Lower lobe of right lung (tissue), 2 donors: ENCODE results near the gene HS3ST3B1. TPM values are rescaled to one million over a fixed set of nuclear protein-coding genes. Genes with fewer than 3 reads are reported as not detected.
A peak's percentile ranks its signal among the peaks of the same experiment; 100 is the strongest.

Experiments used
- ATAC-seq, 2 donors: fragments of 200-7000 bp; cut with Tn5 transposase; one replicate each; pipeline ENCODE4 v1.9.1; 2020 to 2022; ENCODE audit warnings: mild to moderate bottlenecking in 2 of 2, moderate library complexity in 2 of 2
- DNase-seq: peaks from one replicate; pipeline ENCODE4 v3.0.0-alpha.2; 2020
- H3K27ac ChIP-seq: fragments of 200-600 bp; one replicate; pipeline ENCODE4 v1.8.0; 2022
- H3K27me3 ChIP-seq: fragments of 200-600 bp; one replicate; pipeline ENCODE4 v1.8.0; 2022; ENCODE audit warnings: low read depth
- H3K36me3 ChIP-seq: fragments of 200-600 bp; one replicate; pipeline ENCODE4 v1.8.0; 2022; ENCODE audit warnings: mild to moderate bottlenecking
- H3K4me1 ChIP-seq: fragments of 200-600 bp; one replicate; pipeline ENCODE4 v1.8.0; 2022
- H3K4me3 ChIP-seq: fragments of 200-600 bp; one replicate; pipeline ENCODE4 v1.8.0; 2022; ENCODE audit warnings: mild to moderate bottlenecking
- H3K9me3 ChIP-seq: fragments of 200-600 bp; one replicate; pipeline ENCODE4 v1.8.0; 2022
- CTCF ChIP-seq: fragments of 200-600 bp; IDR thresholded peaks from one replicate; pipeline ENCODE4 v1.8.0; 2022; ENCODE audit warnings: antibody characterized with exemption, mild to moderate bottlenecking
- intact Hi-C: fragments of 100-400 bp; cut with DNase I; formaldehyde crosslinking; loops from one replicate; pipeline ENCODE4 v1.11.0; 2022
- total RNA-seq: library from RNA; stranded (reverse); fragmentation: NEBNext Ultra II Directional; extraction: Animal tissue kit (Norgen Biotek cat#: 25700); gene quantifications from one replicate; pipeline ENCODE4 v1.2.1, GENCODE V29; 2021
- donor health status: DM: no; HTN: yes; CAD: no; lungs with severe emphysema.

The HS3ST3B1 gene
- total RNA-seq, 1 donor from 2014 or later, result 3.4 TPM

- no peaks in the 10 kb centered on the region for H3K27me3 ChIP-seq
- intact Hi-C loops, result no loop called here
- DNase-seq (no peak), ATAC-seq (no peak)
- no peaks in the 10 kb centered on the region for H3K9me3 ChIP-seq
- no peak overlapping the region for H3K27ac ChIP-seq
- no peak overlapping the region for H3K4me3 ChIP-seq
- TF ChIP-seq CTCF, result no peak
- H3K4me1 ChIP-seq, result peaks cover 4% of the 10 kb centered on the region
- H3K36me3 ChIP-seq, result no peaks in the 10 kb centered on the region
These were observed 45.9 kb downstream of the HS3ST3B1 start for GRCh38 chr17:14346801-14347200.

- ATAC-seq (peak; percentile 50 to 77), DNase-seq (no peak)
- Histone ChIP-seq H3K4me3 (no peak overlapping the region), H3K27me3 (no peaks in the 10 kb centered on the region), H3K9me3 (no peaks in the 10 kb centered on the region), H3K4me1 (peaks cover 10% of the 10 kb centered on the region), H3K27ac (no peak overlapping the region), H3K36me3 (no peaks in the 10 kb centered on the region)
- TF ChIP-seq CTCF, result no peak
- intact Hi-C loops, result no loop called here
These were observed 50.6 kb downstream of the HS3ST3B1 start for GRCh38 chr17:14351493-14351892.

- Histone ChIP-seq H3K27ac (no peak overlapping the region), H3K9me3 (no peaks in the 10 kb centered on the region), H3K36me3 (no peaks in the 10 kb centered on the region), H3K27me3 (no peaks in the 10 kb centered on the region), H3K4me1 (peaks cover 10% of the 10 kb centered on the region), H3K4me3 (no peak overlapping the region)
- ATAC-seq (peak; percentile 64 to 72), DNase-seq (no peak)
- TF ChIP-seq CTCF, result no peak
- intact Hi-C loops, result no loop called here
These were observed 51.3 kb downstream of the HS3ST3B1 start for GRCh38 chr17:14352136-14352535.

GRCh38 chr17:14353861-14354474, 53.1 kb downstream of the HS3ST3B1 start:
- peaks cover 6% of the 10 kb centered on the region for H3K4me1 ChIP-seq
- intact Hi-C loops, result no loop called here
- H3K9me3 ChIP-seq, result no peaks in the 10 kb centered on the region
- TF ChIP-seq CTCF, result no peak
- no peaks in the 10 kb centered on the region for H3K36me3 ChIP-seq
- DNase-seq (no peak), ATAC-seq (no peak)
- H3K27ac ChIP-seq, result no peak overlapping the region
- H3K27me3 ChIP-seq, result no peaks in the 10 kb centered on the region
- H3K4me3 ChIP-seq, result no peak overlapping the region

GRCh38 chr17:14354807-14355206, 53.9 kb downstream of the HS3ST3B1 start:
- Histone ChIP-seq H3K27ac (no peak overlapping the region), H3K4me3 (no peak overlapping the region), H3K27me3 (no peaks in the 10 kb centered on the region), H3K4me1 (peaks cover 7% of the 10 kb centered on the region), H3K9me3 (no peaks in the 10 kb centered on the region), H3K36me3 (no peaks in the 10 kb centered on the region)
- no peak for DNase-seq
- intact Hi-C loops, result no loop called here
- no peak for ATAC-seq
- no peak for TF ChIP-seq CTCF
